Neural progenitor cell (in vitro differentiated cells): Measurements from ENCODE around the gene JPH3.

Experiments used
- CTCF ChIP-seq: fragments of 200-600 bp; sonication (generic); IDR thresholded peaks from 2 replicates; pipeline ENCODE4 v1.5.1; 2017; ENCODE audit warnings: antibody characterized with exemption, mild to moderate bottlenecking
- EZH2 ChIP-seq: fragments of 200-600 bp; sonication (generic); IDR thresholded peaks from 2 replicates; pipeline ENCODE4 v1.6.1; 2017; ENCODE audit warnings: antibody characterized with exemption, mild to moderate bottlenecking, moderate library complexity
- EZH2phosphoT487 ChIP-seq: fragments of 200-600 bp; sonication (generic); IDR thresholded peaks from 2 replicates; pipeline ENCODE4 v1.6.1; 2017; ENCODE audit warnings: antibody characterized with exemption

- no peak for TF ChIP-seq CTCF
- TF ChIP-seq EZH2, result no peak
- no peak for TF ChIP-seq EZH2phosphoT487
Observed at GRCh38 chr16:87555647-87556046, 46.7 kb upstream of the JPH3 start.
